Neural cell (in vitro differentiated cells): ENCODE measurements around the gene CCDC136. TPM values are rescaled to one million over a fixed set of nuclear protein-coding genes. Genes with fewer than 3 reads are reported as not detected.

Source experiments
- H2AFZ ChIP-seq: fragments of 200-600, 300-800 bp; sonication (generic), shearing (Covaris generic); 2 replicates; pipeline ENCODE4 v1.6.0; 2014; ENCODE audit warnings: low read depth, mild to moderate bottlenecking, antibody characterized with exemption, low read length, moderate library complexity
- H3F3A ChIP-seq: fragments of 200-600 bp; shearing (Covaris generic); 2 replicates; pipeline ENCODE4 v1.6.1; 2016; ENCODE audit warnings: mild to moderate bottlenecking, moderate library complexity, mixed read lengths, antibody characterized with exemption, low read length; ENCODE audit not compliant: insufficient read depth, poor library complexity, severe bottlenecking
- H3K27ac ChIP-seq: fragments of 200-600, 300-800 bp; sonication (generic), shearing (Covaris generic); 2 replicates; pipeline ENCODE4 v1.5.1; 2014; ENCODE audit warnings: mild to moderate bottlenecking, low read length, moderate library complexity
- H3K27me3 ChIP-seq: fragments of 300-800, 200-600 bp; sonication (generic), shearing (Covaris generic); 2 replicates; pipeline ENCODE4 v1.6.0; 2014; ENCODE audit warnings: mild to moderate bottlenecking, low read depth, low read length, moderate library complexity; ENCODE audit not compliant: insufficient read depth
- H3K36me3 ChIP-seq: fragments of 300-800, 200-600 bp; sonication (generic), shearing (Covaris generic); 2 replicates; pipeline ENCODE4 v1.5.1; 2014; ENCODE audit warnings: mild to moderate bottlenecking, antibody characterized with exemption, low read length, moderate library complexity; ENCODE audit not compliant: insufficient read depth
- H3K4me2 ChIP-seq: fragments of 300-800, 200-600 bp; sonication (generic), shearing (Covaris generic); 2 replicates; pipeline ENCODE4 v1.6.0; 2014; ENCODE audit warnings: mild to moderate bottlenecking, low read length
- H3K4me3 ChIP-seq: fragments of 300-800, 200-600 bp; sonication (generic), shearing (Covaris generic); 2 replicates; pipeline ENCODE4 v1.5.1; 2014; ENCODE audit warnings: mild to moderate bottlenecking, low read length, moderate library complexity
- H3K79me2 ChIP-seq: fragments of 200-600 bp; shearing (Covaris generic); replicated peaks from 2 replicates; pipeline ENCODE4 v1.6.0; 2014; ENCODE audit warnings: mild to moderate bottlenecking, low read length, moderate library complexity; ENCODE audit not compliant: insufficient read depth
- H3K9ac ChIP-seq: fragments of 300-800, 200-600 bp; sonication (generic), shearing (Covaris generic); 2 replicates; pipeline ENCODE4 v1.6.1; 2016; ENCODE audit warnings: mild to moderate bottlenecking, low read length, mixed read lengths
- H3K9me2 ChIP-seq: fragments of 200-600 bp; shearing (Covaris generic); 2 replicates; pipeline ENCODE4 v1.6.1; 2016; ENCODE audit warnings: mild to moderate bottlenecking, low read length, mixed read lengths; ENCODE audit not compliant: insufficient read depth
- H3K9me3 ChIP-seq: fragments of 200-600, 300-800 bp; sonication (generic), shearing (Covaris generic); 2 replicates; pipeline ENCODE4 v1.6.1; 2016; ENCODE audit warnings: mild to moderate bottlenecking, mixed run types, low read length, moderate library complexity, mixed read lengths
- H4K20me1 ChIP-seq: fragments of 200-600 bp; shearing (Covaris generic); 2 replicates; pipeline ENCODE4 v1.6.1; 2016; ENCODE audit warnings: mild to moderate bottlenecking, mixed run types; ENCODE audit not compliant: insufficient read depth
- EP300 ChIP-seq: fragments of 450-650 bp; conservative IDR thresholded peaks from 2 replicates; pipeline ENCODE4 v1.6.1; 2014; ENCODE audit warnings: antibody characterized with exemption, mild to moderate bottlenecking, moderate library complexity; ENCODE audit not compliant: poor library complexity, severe bottlenecking
- EZH2 ChIP-seq: fragments of 200-600, 300-800 bp; shearing (Covaris generic), sonication (generic); IDR thresholded peaks from 2 replicates; pipeline ENCODE4 v1.6.1; 2014; ENCODE audit warnings: antibody characterized with exemption, low read length, borderline replicate concordance, mild to moderate bottlenecking; ENCODE audit not compliant: insufficient read depth, poor library complexity, severe bottlenecking
- MXI1 ChIP-seq: fragments of 450-650 bp; conservative IDR thresholded peaks from 2 replicates; pipeline ENCODE4 v1.6.1; 2014; ENCODE audit warnings: antibody characterized with exemption, mild to moderate bottlenecking; ENCODE audit not compliant: poor library complexity, severe bottlenecking
- POLR2AphosphoS5 ChIP-seq: IDR thresholded peaks from 2 replicates; pipeline ENCODE4 v1.6.1; 2012
- RAD21 ChIP-seq: fragments of 450-650 bp; conservative IDR thresholded peaks from 2 replicates; pipeline ENCODE4 v1.6.1; 2014; ENCODE audit warnings: antibody characterized with exemption, mild to moderate bottlenecking, moderate library complexity
- SMC3 ChIP-seq: fragments of 450-650 bp; conservative IDR thresholded peaks from 2 replicates; pipeline ENCODE4 v1.6.1; 2014; ENCODE audit warnings: antibody characterized with exemption, mild to moderate bottlenecking, moderate library complexity; ENCODE audit not compliant: poor library complexity
- TAF1 ChIP-seq: IDR thresholded peaks from 2 replicates; pipeline ENCODE4 v1.6.1; 2012; ENCODE audit warnings: low read depth
- polyA plus RNA-seq: library from polyadenylated mRNA; depleted of rRNA; stranded (reverse); fragments of >200 nt; gene quantifications from 2 replicates; pipeline ENCODE4 v1.2.3, GENCODE V29; 2014
- TF ChIP-seq, protein P1 (sequence below): fragments of 450-650 bp; IDR thresholded peaks from 2 replicates; pipeline ENCODE4 v1.5.1; 2014; ENCODE audit warnings: antibody characterized with exemption, mild to moderate bottlenecking, moderate library complexity; ENCODE audit not compliant: poor library complexity, severe bottlenecking
- TF ChIP-seq, protein P2 (sequence below): IDR thresholded peaks from 2 replicates; pipeline ENCODE4 v1.6.1; 2012; ENCODE audit warnings: borderline replicate concordance

CCDC136 gene
- polyA plus RNA-seq, 1 donor from 2014 or later = 42.5 TPM

DNA sequence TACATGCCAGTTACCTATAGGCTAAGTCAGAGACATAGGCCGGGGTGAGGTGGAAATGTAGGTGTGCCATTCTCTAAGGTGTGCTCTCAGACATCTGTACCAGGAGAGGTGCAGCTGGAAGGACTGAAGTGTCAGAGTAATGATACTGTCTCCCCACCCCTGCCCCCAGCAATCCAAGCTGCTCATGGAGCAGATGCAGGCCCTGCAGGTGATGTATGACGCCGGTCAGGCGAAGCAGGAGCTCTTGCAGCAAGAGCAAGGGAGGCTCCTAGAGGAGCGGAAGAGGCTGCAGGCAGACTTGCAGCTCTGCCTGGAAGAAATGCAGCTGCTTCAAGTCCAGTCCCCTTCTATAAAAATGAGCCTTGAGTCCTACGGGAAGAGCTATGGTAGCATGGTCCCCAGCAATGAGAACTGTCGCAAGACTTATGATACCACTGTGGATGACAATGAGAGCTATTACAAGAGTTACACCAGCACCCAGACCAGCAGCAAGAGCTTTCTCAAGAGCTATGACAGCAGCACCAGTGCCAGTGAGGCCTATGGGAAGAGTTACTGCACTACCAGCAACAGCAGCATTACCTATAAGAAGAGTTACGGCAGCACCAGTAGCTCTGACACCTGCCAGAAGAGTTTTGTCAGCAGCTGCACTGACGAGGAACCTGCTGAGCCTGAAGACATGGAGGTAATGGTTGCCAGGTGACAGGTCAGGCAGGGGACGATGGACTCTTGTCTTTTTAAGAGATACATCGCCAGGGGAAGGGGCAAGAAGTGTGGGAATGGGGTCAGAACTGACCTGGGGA, 20.1 kb downstream of the CCDC136 start:
- Histone ChIP-seq H3K9me3 (no peaks in the 10 kb centered on the region), H3K9me2 (no peaks in the 10 kb centered on the region), H4K20me1 (no peaks in the 10 kb centered on the region), H2AFZ (no peak overlapping the region), H3K27me3 (no peaks in the 10 kb centered on the region), H3K9ac (no peak overlapping the region), H3K27ac (no peak overlapping the region), H3F3A (no peaks in the 10 kb centered on the region), H3K4me3 (no peak overlapping the region), H3K4me2 (no peak overlapping the region), H3K79me2 (no peaks in the 10 kb centered on the region), H3K36me3 (no peaks in the 10 kb centered on the region)
- TF ChIP-seq RAD21 (no peak), MXI1 (no peak), SMC3 (no peak), POLR2AphosphoS5 (no peak), EP300 (no peak), EZH2 (no peak), TAF1 (no peak)
- TF ChIP-seq, protein P1, sequence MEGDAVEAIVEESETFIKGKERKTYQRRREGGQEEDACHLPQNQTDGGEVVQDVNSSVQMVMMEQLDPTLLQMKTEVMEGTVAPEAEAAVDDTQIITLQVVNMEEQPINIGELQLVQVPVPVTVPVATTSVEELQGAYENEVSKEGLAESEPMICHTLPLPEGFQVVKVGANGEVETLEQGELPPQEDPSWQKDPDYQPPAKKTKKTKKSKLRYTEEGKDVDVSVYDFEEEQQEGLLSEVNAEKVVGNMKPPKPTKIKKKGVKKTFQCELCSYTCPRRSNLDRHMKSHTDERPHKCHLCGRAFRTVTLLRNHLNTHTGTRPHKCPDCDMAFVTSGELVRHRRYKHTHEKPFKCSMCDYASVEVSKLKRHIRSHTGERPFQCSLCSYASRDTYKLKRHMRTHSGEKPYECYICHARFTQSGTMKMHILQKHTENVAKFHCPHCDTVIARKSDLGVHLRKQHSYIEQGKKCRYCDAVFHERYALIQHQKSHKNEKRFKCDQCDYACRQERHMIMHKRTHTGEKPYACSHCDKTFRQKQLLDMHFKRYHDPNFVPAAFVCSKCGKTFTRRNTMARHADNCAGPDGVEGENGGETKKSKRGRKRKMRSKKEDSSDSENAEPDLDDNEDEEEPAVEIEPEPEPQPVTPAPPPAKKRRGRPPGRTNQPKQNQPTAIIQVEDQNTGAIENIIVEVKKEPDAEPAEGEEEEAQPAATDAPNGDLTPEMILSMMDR = no peak
- TF ChIP-seq, protein P2, sequence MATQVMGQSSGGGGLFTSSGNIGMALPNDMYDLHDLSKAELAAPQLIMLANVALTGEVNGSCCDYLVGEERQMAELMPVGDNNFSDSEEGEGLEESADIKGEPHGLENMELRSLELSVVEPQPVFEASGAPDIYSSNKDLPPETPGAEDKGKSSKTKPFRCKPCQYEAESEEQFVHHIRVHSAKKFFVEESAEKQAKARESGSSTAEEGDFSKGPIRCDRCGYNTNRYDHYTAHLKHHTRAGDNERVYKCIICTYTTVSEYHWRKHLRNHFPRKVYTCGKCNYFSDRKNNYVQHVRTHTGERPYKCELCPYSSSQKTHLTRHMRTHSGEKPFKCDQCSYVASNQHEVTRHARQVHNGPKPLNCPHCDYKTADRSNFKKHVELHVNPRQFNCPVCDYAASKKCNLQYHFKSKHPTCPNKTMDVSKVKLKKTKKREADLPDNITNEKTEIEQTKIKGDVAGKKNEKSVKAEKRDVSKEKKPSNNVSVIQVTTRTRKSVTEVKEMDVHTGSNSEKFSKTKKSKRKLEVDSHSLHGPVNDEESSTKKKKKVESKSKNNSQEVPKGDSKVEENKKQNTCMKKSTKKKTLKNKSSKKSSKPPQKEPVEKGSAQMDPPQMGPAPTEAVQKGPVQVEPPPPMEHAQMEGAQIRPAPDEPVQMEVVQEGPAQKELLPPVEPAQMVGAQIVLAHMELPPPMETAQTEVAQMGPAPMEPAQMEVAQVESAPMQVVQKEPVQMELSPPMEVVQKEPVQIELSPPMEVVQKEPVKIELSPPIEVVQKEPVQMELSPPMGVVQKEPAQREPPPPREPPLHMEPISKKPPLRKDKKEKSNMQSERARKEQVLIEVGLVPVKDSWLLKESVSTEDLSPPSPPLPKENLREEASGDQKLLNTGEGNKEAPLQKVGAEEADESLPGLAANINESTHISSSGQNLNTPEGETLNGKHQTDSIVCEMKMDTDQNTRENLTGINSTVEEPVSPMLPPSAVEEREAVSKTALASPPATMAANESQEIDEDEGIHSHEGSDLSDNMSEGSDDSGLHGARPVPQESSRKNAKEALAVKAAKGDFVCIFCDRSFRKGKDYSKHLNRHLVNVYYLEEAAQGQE = no peak

GRCh38 chr7:128812514-128813168, 20.9 kb downstream of the CCDC136 start:
- TF ChIP-seq, protein P2 = no peak
- TF ChIP-seq MXI1 = no peak
- no peak for TF ChIP-seq SMC3
- TF ChIP-seq, protein P1 = no peak
- TF ChIP-seq EP300 = no peak
- no peak for TF ChIP-seq POLR2AphosphoS5
- no peak for TF ChIP-seq RAD21
- TF ChIP-seq EZH2 = no peak
- no peak for TF ChIP-seq TAF1
- Histone ChIP-seq H3K9me2 (no peaks in the 10 kb centered on the region), H3K27me3 (no peaks in the 10 kb centered on the region), H2AFZ (no peak overlapping the region), H3K4me2 (no peak overlapping the region), H3K79me2 (no peaks in the 10 kb centered on the region), H3K36me3 (no peaks in the 10 kb centered on the region), H4K20me1 (no peaks in the 10 kb centered on the region), H3K4me3 (no peak overlapping the region), H3K9ac (no peak overlapping the region), H3F3A (no peaks in the 10 kb centered on the region), H3K27ac (no peak overlapping the region), H3K9me3 (no peaks in the 10 kb centered on the region)
